ENCODE results near the gene TEDDM1. TPM values are rescaled to one million over a fixed set of nuclear protein-coding genes. Genes with fewer than 3 reads are reported as not detected.

The TEDDM1 gene
- total RNA-seq, 2 experiments from 2014 or later, result not detected

GRCh38 chr1:182426442-182427430, 26.3 kb upstream of the TEDDM1 start:
- TF ChIP-seq, protein P1, sequence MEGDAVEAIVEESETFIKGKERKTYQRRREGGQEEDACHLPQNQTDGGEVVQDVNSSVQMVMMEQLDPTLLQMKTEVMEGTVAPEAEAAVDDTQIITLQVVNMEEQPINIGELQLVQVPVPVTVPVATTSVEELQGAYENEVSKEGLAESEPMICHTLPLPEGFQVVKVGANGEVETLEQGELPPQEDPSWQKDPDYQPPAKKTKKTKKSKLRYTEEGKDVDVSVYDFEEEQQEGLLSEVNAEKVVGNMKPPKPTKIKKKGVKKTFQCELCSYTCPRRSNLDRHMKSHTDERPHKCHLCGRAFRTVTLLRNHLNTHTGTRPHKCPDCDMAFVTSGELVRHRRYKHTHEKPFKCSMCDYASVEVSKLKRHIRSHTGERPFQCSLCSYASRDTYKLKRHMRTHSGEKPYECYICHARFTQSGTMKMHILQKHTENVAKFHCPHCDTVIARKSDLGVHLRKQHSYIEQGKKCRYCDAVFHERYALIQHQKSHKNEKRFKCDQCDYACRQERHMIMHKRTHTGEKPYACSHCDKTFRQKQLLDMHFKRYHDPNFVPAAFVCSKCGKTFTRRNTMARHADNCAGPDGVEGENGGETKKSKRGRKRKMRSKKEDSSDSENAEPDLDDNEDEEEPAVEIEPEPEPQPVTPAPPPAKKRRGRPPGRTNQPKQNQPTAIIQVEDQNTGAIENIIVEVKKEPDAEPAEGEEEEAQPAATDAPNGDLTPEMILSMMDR (conservative IDR thresholded peaks at IDR 0.05; ENCODE audit: low read length), result no peak
- no peak for TF ChIP-seq EZH2phosphoT487 (IDR thresholded peaks at IDR 0.05; ENCODE audit: borderline replicate concordance, low read depth, low read length)
- Histone ChIP-seq H3K9me3 (ENCODE audit: low read length) (no peaks in the 10 kb centered on the region), H3K4me2 (ENCODE audit: low read length) (no peak overlapping the region), H2AFZ (ENCODE audit: low read length) (no peak overlapping the region), H4K20me1 (ENCODE audit: insufficient read depth, low read length) (no peaks in the 10 kb centered on the region), H3K4me3 (ENCODE audit: low read depth, low read length, poor library complexity, severe bottlenecking) (no peak overlapping the region), H3K27ac (ENCODE audit: low read depth, low read length, poor library complexity, severe bottlenecking) (no peak overlapping the region), H3K4me1 (ENCODE audit: insufficient read depth, low read length, poor library complexity, severe bottlenecking) (no peaks in the 10 kb centered on the region), H3K36me3 (ENCODE audit: insufficient read depth, low read length) (no peaks in the 10 kb centered on the region), H3K79me2 (ENCODE audit: insufficient read depth, low read depth, low read length) (no peaks in the 10 kb centered on the region), H3K9me2 (ENCODE audit: insufficient read depth, low read length) (no peaks in the 10 kb centered on the region)
- DNase-seq (ENCODE audit: low spot score), result no peak
- intact Hi-C loops (cut with micrococcal nuclease; ENCODE audit: unreplicated experiment), result no loop called here
- POLR2A ChIA-PET, result no interaction called here
- CTCF ChIA-PET (ENCODE audit: unreplicated experiment), result no interaction called here
- no TSS peak for BruUV-seq (replicated peaks)

DNA sequence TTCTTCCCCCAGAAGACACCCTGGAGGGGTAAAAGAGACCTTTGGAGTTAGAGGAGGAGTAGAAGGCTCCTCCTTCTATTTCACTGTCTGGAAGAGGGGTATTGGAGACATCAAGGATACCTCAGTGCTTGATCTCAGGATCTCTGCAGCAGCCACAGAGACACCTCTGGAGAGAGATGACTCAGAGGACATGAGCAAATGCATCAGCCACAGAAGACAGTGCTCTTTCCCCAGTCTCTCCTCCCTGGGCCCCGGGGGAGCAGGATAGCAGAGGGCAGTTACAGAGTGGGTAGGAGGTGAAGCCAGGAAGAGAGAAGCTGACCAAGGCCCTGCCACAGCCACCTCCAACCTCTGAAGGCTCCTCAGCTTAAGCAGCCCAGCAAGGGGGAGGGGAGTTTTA, 15.3 kb upstream of the TEDDM1 start:
- intact Hi-C loops (cut with micrococcal nuclease; ENCODE audit: unreplicated experiment), result no loop called here
- POLR2A ChIA-PET, result interaction anchor here (0.6 kb wide), 1 partner anchor 7 kb away, joined by 5 read pairs; no protein-coding TSS in a partner anchor

More for the DNA sequence above, 15.3 kb upstream of the TEDDM1 start:
- Histone ChIP-seq H3K27ac (ENCODE audit: low read depth, low read length, poor library complexity, severe bottlenecking) (no peak overlapping the region), H3K4me3 (ENCODE audit: low read depth, low read length, poor library complexity, severe bottlenecking) (no peak overlapping the region), H3K9me2 (ENCODE audit: insufficient read depth, low read length) (no peaks in the 10 kb centered on the region), H3K36me3 (ENCODE audit: insufficient read depth, low read length) (no peaks in the 10 kb centered on the region), H3K79me2 (ENCODE audit: insufficient read depth, low read depth, low read length) (no peaks in the 10 kb centered on the region), H3K4me2 (ENCODE audit: low read length) (no peak overlapping the region), H4K20me1 (ENCODE audit: insufficient read depth, low read length) (no peaks in the 10 kb centered on the region), H3K4me1 (ENCODE audit: insufficient read depth, low read length, poor library complexity, severe bottlenecking) (no peaks in the 10 kb centered on the region), H2AFZ (ENCODE audit: low read length) (no peak overlapping the region), H3K9me3 (ENCODE audit: low read length) (no peaks in the 10 kb centered on the region)
- DNase-seq (ENCODE audit: low spot score), result no peak
- no TSS peak for BruUV-seq (replicated peaks)
- CTCF ChIA-PET (ENCODE audit: unreplicated experiment), result no interaction called here
- TF ChIP-seq, protein P1 (conservative IDR thresholded peaks at IDR 0.05; ENCODE audit: low read length), result no peak
- TF ChIP-seq EZH2phosphoT487 (IDR thresholded peaks at IDR 0.05; ENCODE audit: borderline replicate concordance, low read depth, low read length), result no peak
